Transverse colon (tissue), 4 donors: ENCODE measurements around the gene MAGI1. TPM values are rescaled to one million over a fixed set of nuclear protein-coding genes. Genes with fewer than 3 reads are reported as not detected.
"Not testable (repeated sequence)": the region's sequence is repeated elsewhere in the genome, so short reads cannot be mapped to it uniquely, and the experiment has no call there.

ENCODE experiments used
- DNase-seq: peaks from one replicate; pipeline ENCODE4 v3.0.0-alpha.2; 2019
- H3K27ac ChIP-seq, 4 donors: fragments of 200-600 bp; sonication (generic); 2 replicates each; pipeline ENCODE4 v1.5.1; 2016 to 2018; ENCODE audit warnings: inconsistent platforms in 4 of 4
- H3K27me3 ChIP-seq: fragments of 200-600 bp; sonication (generic); 2 replicates; pipeline ENCODE4 v1.5.1; 2017; ENCODE audit warnings: inconsistent platforms
- H3K36me3 ChIP-seq, 4 donors: fragments of 200-600 bp; sonication (generic); 2 replicates each; pipeline ENCODE4 v1.5.1; 2017 to 2019; ENCODE audit warnings: inconsistent platforms in 4 of 4
- H3K4me1 ChIP-seq, 4 donors: fragments of 200-600 bp; sonication (generic); 2 replicates each; pipeline ENCODE4 v1.5.1; 2017 to 2020; ENCODE audit warnings: inconsistent platforms in 4 of 4
- H3K4me3 ChIP-seq, 4 donors: fragments of 200-600 bp; sonication (generic); 1 replicate in 1 of 4; 2 replicates in 3 of 4; pipeline versions ENCODE4 v1.5.1 to v1.6.1; 2017 to 2019; ENCODE audit warnings: inconsistent platforms in 4 of 4
- H3K9me3 ChIP-seq, 2 donors: fragments of 200-600 bp; sonication (generic); 2 replicates each; pipeline ENCODE4 v1.5.1; 2017 to 2019; ENCODE audit warnings: inconsistent platforms in 2 of 2
- CTCF ChIP-seq, 5 experiments: fragments of 200-600 bp in 3 of 5; fragments of 450-650 bp in 2 of 5; sonication (generic) in 3 of 5; IDR thresholded peaks; 1 replicate in 2 of 5; 2 replicates in 3 of 5; pipeline ENCODE4 v1.5.1; 2016 to 2017; ENCODE audit warnings: antibody characterized with exemption in 5 of 5, inconsistent platforms in 3 of 5, mild to moderate bottlenecking in 2 of 5, moderate library complexity in 1 of 5
- EP300 ChIP-seq: sonication (generic); formaldehyde crosslinking; IDR thresholded peaks from one replicate; pipeline ENCODE4 v1.6.1; 2017; ENCODE audit warnings: antibody characterized with exemption, low read depth
- POLR2A ChIP-seq: fragments of 450-650 bp; IDR thresholded peaks from one replicate; pipeline ENCODE4 v1.6.1; 2016; ENCODE audit warnings: antibody characterized with exemption, mild to moderate bottlenecking, moderate library complexity
- POLR2AphosphoS5 ChIP-seq, 3 donors: sonication (generic); formaldehyde crosslinking; IDR thresholded peaks; one replicate each; pipeline ENCODE4 v1.6.1; 2016; ENCODE audit warnings: antibody characterized with exemption in 3 of 3
- WGBS, 2 donors: methylation state at CpG; one replicate each; pipeline ENCODE4 v1.1.5; 2018; ENCODE audit warnings: low coverage in 1 of 2; 5-methylcytosine and 5-hydroxymethylcytosine counted together
- in situ Hi-C, 4 donors: fragments of 200-750 bp; cut with MboI; loops; one replicate each; pipeline versions ENCODE4 v1.15.0 to v1.15.1; 2017; ENCODE audit warnings: low sequenced_read_pairs in 3 of 4, low pct_ligation_motif_present in 1 of 4, low pct_unique_long_range_greater_than_20kb in 1 of 4
- intact Hi-C: fragments of 100-400 bp; cut with DNase I; formaldehyde crosslinking; loops from one replicate; pipeline ENCODE4 v1.15.1; 2023; ENCODE audit warnings: low total_unique reads
- total RNA-seq, 4 donors: library from RNA; depleted of rRNA; stranded (reverse); fragments of >200 nt; gene quantifications; one replicate each; pipeline ENCODE4 v1.1.0, GENCODE V29; 2016

MAGI1 gene
- total RNA-seq, 4 donors from 2014 or later = 50.8 to 190 (median 67.4) TPM

- Histone ChIP-seq H3K27ac (no peak overlapping the region), H3K36me3 (no peaks in the 10 kb centered on the region), H3K27me3 (no peaks in the 10 kb centered on the region), H3K4me1 (peaks cover 0 to 4% (median 0%) of the 10 kb centered on the region in 4 donors), H3K4me3 (no peak overlapping the region), H3K9me3 (no peaks in the 10 kb centered on the region)
- DNase-seq = no peak
- no peak for TF ChIP-seq POLR2A
- no peak for TF ChIP-seq POLR2AphosphoS5 (IDR thresholded peaks at IDR 0.05)
- no peak for TF ChIP-seq CTCF (IDR thresholded peaks at IDR 0.05)
- no peak for TF ChIP-seq EP300
- in situ Hi-C loops (no loop called here), intact Hi-C loops (loop anchor here (5.0 kb wide), 1 partner anchor 1197 kb away; no protein-coding TSS in a partner anchor)
- 67 to 94% methylated on average over 1 of the region's 1 CpG for WGBS, 2 donors
Observed at GRCh38 chr3:65569129-65569528, 469.6 kb downstream of the MAGI1 start.

- WGBS, 2 donors = 78 to 89% methylated on average over 1 to 3 of the region's 3 CpGs
- Histone ChIP-seq H3K4me1 (peaks cover 0 to 4% (median 0%) of the 10 kb centered on the region in 4 donors), H3K4me3 (no peak overlapping the region), H3K27me3 (no peaks in the 10 kb centered on the region), H3K9me3 (no peaks in the 10 kb centered on the region), H3K36me3 (no peaks in the 10 kb centered on the region), H3K27ac (no peak overlapping the region)
- intact Hi-C loops (loop anchor here (5.0 kb wide), 1 partner anchor 1196 kb away; no protein-coding TSS in a partner anchor), in situ Hi-C loops (no loop called here)
- no peak for DNase-seq
- no peak for TF ChIP-seq CTCF (IDR thresholded peaks at IDR 0.05)
- TF ChIP-seq POLR2A = no peak
- no peak for TF ChIP-seq POLR2AphosphoS5 (IDR thresholded peaks at IDR 0.05)
- TF ChIP-seq EP300 = no peak
Observed at GRCh38 chr3:65568497-65568896, 470.2 kb downstream of the MAGI1 start.

DNA sequence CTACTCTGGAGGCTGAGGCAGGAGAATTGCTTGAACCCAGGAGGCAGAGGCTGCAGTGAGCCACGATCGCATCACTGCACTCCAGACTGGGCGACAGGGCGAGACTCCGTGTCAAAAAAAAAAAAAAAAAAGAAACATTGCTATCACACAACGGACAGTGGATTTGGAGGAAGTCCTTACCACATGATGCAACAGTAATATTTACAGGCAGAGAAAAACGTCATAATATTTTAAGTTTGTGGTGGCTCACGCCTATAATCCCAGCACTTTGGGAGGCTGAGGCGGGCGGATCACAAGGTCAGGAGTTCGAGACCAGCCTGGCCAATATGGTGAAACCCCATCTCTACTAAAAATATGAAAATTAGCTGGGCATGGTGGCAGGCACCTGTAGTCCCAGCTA, 473.0 kb downstream of the MAGI1 start:
- not testable (repeated sequence) for H3K27ac ChIP-seq
- 77 to 89% methylated on average over 6 to 11 of the region's 11 CpGs for WGBS, 2 donors
- intact Hi-C loops = loop anchor here (5.0 kb wide), 1 partner anchor 1193 kb away; no protein-coding TSS in a partner anchor

DNA sequence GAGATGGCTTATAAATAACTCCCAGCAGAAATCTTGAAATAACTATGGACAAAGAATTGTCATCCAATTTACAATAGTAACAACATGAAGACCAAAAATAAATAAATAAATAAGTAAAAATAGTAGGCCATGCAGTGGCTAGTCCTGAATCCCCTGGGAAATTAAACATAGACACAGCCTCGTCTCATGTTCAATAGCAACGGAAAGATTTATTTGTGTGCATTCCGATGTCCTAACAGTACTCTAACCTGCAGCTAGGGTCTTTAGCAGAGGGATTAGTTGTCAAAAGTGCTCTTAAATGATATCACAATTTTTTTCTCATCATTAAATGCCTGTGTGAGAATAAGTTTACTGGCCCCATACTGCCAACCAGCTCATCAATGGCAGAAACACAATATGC, 474.2 kb downstream of the MAGI1 start:
- H3K36me3 ChIP-seq = no peaks in the 10 kb centered on the region
- no peak for DNase-seq
- peaks cover 0 to 9% (median 0%) of the 10 kb centered on the region in 4 donors for H3K4me1 ChIP-seq
- H3K27me3 ChIP-seq = no peaks in the 10 kb centered on the region
- H3K9me3 ChIP-seq = no peaks in the 10 kb centered on the region
- 85 to 87% methylated on average over 3 of the region's 3 CpGs for WGBS, 2 donors
- in situ Hi-C loops (no loop called here), intact Hi-C loops (no loop called here)
- H3K4me3 ChIP-seq = no peak overlapping the region
- TF ChIP-seq EP300 = no peak
- no peak for TF ChIP-seq POLR2A
- no peak for TF ChIP-seq POLR2AphosphoS5 (IDR thresholded peaks at IDR 0.05)
- TF ChIP-seq CTCF (IDR thresholded peaks at IDR 0.05) = no peak
- no peak overlapping the region for H3K27ac ChIP-seq

More for the DNA sequence above, 473.0 kb downstream of the MAGI1 start:
- H3K36me3 ChIP-seq, H3K4me3 ChIP-seq, DNase-seq, H3K4me1 ChIP-seq, H3K27me3 ChIP-seq, H3K9me3 ChIP-seq, in situ Hi-C loops: not testable (repeated sequence)

GRCh38 chr3:65563861-65564260, 474.9 kb downstream of the MAGI1 start:
- no peaks in the 10 kb centered on the region for H3K27me3 ChIP-seq
- DNase-seq = no peak
- intact Hi-C loops (no loop called here), in situ Hi-C loops (no loop called here)
- no peaks in the 10 kb centered on the region for H3K36me3 ChIP-seq
- TF ChIP-seq POLR2AphosphoS5 (IDR thresholded peaks at IDR 0.05) (no peak), POLR2A (no peak), CTCF (IDR thresholded peaks at IDR 0.05) (no peak), EP300 (no peak)
- peaks cover 0 to 9% (median 0%) of the 10 kb centered on the region in 4 donors for H3K4me1 ChIP-seq
- H3K27ac ChIP-seq = no peak overlapping the region
- 92 to 95% methylated on average over 5 of the region's 5 CpGs for WGBS, 2 donors
- no peaks in the 10 kb centered on the region for H3K9me3 ChIP-seq
- H3K4me3 ChIP-seq = no peak overlapping the region
